ENCODE measurements around the gene MAP7.

MAP7 gene

GRCh38 chr6:136538836-136539235 lies 11.4 kb downstream of the MAP7 start:
- no peaks in the 10 kb centered on the region for H3K36me3 ChIP-seq (ENCODE audit: control insufficient read depth, insufficient read depth, low read length)
- H3K27ac ChIP-seq (ENCODE audit: low read depth, low read length), result no peak overlapping the region
- no peaks in the 10 kb centered on the region for H3K27me3 ChIP-seq (ENCODE audit: control insufficient read depth, insufficient read depth, low read length)
- no peaks in the 10 kb centered on the region for H3K4me1 ChIP-seq (ENCODE audit: control insufficient read depth, insufficient read depth, low read length)
- H3K9ac ChIP-seq (ENCODE audit: low read length), result no peak overlapping the region
- no peak overlapping the region for H3K4me3 ChIP-seq (ENCODE audit: low read length)

DNA sequence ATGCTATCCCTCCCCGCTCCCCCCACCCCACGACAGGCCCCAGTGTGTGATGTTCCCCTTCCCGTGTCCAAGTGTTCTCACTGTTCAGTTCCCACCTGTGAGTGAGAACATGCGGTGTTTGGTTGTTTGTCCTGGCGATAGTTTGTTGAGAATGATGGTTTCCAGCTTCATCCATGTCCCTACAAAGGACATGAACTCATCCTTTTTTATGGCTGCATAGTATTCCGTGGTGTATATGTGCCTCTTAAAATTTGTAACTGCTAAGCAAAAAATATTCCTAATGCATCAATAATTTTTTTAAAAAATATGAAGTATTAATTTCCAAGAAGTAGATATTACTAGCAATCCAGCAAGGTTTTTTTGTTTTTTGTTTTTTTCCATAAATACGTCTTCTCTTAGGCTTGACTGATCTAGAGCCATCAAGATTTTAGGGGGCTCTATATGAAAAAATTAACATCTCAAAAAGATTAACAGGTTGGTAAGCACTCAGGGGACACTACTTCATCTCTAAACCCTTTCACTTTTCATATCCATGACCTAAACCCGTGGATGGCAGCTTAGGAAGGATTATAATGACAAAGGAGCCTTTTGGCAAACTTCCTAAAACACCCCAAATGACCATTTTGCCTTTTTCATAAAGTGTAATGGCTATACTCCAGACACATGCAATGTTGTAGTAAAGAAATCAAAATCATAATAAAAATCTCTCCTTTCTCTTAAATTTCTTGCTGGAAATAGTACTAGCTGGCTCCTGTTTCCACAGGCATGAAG lies 14.2 kb downstream of the MAP7 start:
- Histone ChIP-seq H3K36me3 (ENCODE audit: control insufficient read depth, insufficient read depth, low read length) (no peaks in the 10 kb centered on the region), H3K27me3 (ENCODE audit: control insufficient read depth, insufficient read depth, low read length) (no peaks in the 10 kb centered on the region), H3K27ac (ENCODE audit: low read depth, low read length) (no peak overlapping the region), H3K4me3 (ENCODE audit: low read length) (no peak overlapping the region), H3K9ac (ENCODE audit: low read length) (no peak overlapping the region), H3K4me1 (ENCODE audit: control insufficient read depth, insufficient read depth, low read length) (no peaks in the 10 kb centered on the region)

GRCh38 chr6:136535017-136535765 lies 15.0 kb downstream of the MAP7 start:
- Histone ChIP-seq H3K9ac (ENCODE audit: low read length) (no peak overlapping the region), H3K36me3 (ENCODE audit: control insufficient read depth, insufficient read depth, low read length) (no peaks in the 10 kb centered on the region), H3K4me3 (ENCODE audit: low read length) (no peak overlapping the region), H3K27me3 (ENCODE audit: control insufficient read depth, insufficient read depth, low read length) (no peaks in the 10 kb centered on the region), H3K4me1 (ENCODE audit: control insufficient read depth, insufficient read depth, low read length) (no peaks in the 10 kb centered on the region), H3K27ac (ENCODE audit: low read depth, low read length) (no peak overlapping the region)

DNA sequence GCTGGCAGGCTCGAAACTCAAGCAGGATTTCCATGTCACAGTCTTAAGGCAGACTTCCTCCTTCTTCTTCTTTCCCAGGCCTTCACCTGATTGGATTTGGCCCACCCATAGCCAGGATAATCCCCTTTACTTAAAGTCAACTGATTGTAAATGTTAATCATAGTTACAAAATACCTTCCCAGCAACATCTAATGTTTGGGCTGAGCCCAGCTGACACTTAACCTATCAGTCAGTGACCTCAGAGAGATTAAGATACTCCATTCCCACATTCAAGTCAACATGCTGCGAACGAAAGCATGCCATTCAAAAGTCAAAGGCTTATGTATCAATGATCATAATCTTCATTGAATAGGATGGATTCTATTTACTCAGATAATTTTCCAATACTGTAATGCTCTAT lies 16.0 kb downstream of the MAP7 start:
- Histone ChIP-seq H3K4me3 (ENCODE audit: low read length) (no peak overlapping the region), H3K27me3 (ENCODE audit: control insufficient read depth, insufficient read depth, low read length) (no peaks in the 10 kb centered on the region)

GRCh38 chr6:136533487-136533886 lies 16.7 kb downstream of the MAP7 start:
- Histone ChIP-seq H3K27me3 (ENCODE audit: control insufficient read depth, insufficient read depth, low read length) (no peaks in the 10 kb centered on the region), H3K9ac (ENCODE audit: low read length) (no peak overlapping the region), H3K4me3 (ENCODE audit: low read length) (no peak overlapping the region), H3K36me3 (ENCODE audit: control insufficient read depth, insufficient read depth, low read length) (no peaks in the 10 kb centered on the region), H3K27ac (ENCODE audit: low read depth, low read length) (no peak overlapping the region), H3K4me1 (ENCODE audit: control insufficient read depth, insufficient read depth, low read length) (no peaks in the 10 kb centered on the region)

More for the DNA sequence above, 16.0 kb downstream of the MAP7 start:
- Histone ChIP-seq H3K27ac (ENCODE audit: low read depth, low read length) (no peak overlapping the region), H3K36me3 (ENCODE audit: control insufficient read depth, insufficient read depth, low read length) (no peaks in the 10 kb centered on the region), H3K9ac (ENCODE audit: low read length) (no peak overlapping the region), H3K4me1 (ENCODE audit: control insufficient read depth, insufficient read depth, low read length) (no peaks in the 10 kb centered on the region)

DNA sequence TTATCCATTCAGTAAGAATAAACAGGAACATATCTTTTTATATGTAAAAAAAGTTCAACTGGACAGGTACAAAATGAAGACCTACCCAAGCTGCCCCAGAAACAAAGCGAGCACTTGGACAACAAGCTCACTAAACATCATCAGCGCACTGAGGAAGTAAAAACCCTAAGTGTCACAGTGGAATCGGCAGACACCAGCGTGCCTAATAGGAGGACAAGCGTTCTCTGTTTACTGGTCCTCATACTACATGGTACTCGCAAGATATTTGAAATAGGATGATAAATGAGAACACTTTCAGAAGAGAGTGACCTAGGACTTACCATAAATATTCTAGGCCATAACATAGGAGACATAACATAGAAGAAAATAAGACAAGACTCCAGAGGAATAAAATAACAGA lies 18.2 kb downstream of the MAP7 start:
- Histone ChIP-seq H3K27me3 (ENCODE audit: control insufficient read depth, insufficient read depth, low read length) (no peaks in the 10 kb centered on the region), H3K4me1 (ENCODE audit: control insufficient read depth, insufficient read depth, low read length) (no peaks in the 10 kb centered on the region), H3K9ac (ENCODE audit: low read length) (no peak overlapping the region), H3K36me3 (ENCODE audit: control insufficient read depth, insufficient read depth, low read length) (no peaks in the 10 kb centered on the region), H3K27ac (ENCODE audit: low read depth, low read length) (no peak overlapping the region), H3K4me3 (ENCODE audit: low read length) (no peak overlapping the region)

- Histone ChIP-seq H3K27ac (ENCODE audit: low read depth, low read length) (no peak overlapping the region), H3K36me3 (ENCODE audit: control insufficient read depth, insufficient read depth, low read length) (no peaks in the 10 kb centered on the region), H3K9ac (ENCODE audit: low read length) (no peak overlapping the region), H3K4me3 (ENCODE audit: low read length) (no peak overlapping the region), H3K4me1 (ENCODE audit: control insufficient read depth, insufficient read depth, low read length) (peaks cover 3% of the 10 kb centered on the region), H3K27me3 (ENCODE audit: control insufficient read depth, insufficient read depth, low read length) (no peaks in the 10 kb centered on the region)
Measured at GRCh38 chr6:136529710-136530109, 20.5 kb downstream of the MAP7 start.

DNA sequence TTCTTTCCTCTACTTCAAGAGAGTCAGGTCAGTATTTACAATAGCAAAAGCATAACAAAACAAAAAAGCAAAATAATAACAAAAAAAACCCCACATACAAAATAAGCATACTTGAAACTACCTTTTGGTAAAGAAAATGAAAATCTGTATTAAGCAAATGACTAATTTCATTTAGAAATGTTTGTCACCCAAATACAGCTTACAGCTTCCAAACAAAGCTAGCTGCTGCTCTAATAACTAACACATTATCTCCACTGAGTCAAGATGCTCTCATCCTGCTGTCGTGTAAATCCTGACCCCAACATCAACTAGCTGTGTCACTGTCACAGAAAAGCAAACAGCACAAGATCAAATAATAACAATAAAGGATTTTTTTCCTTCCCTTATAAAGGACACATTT lies 21.7 kb downstream of the MAP7 start:
- no peak overlapping the region for H3K27ac ChIP-seq (ENCODE audit: low read depth, low read length)
- H3K9ac ChIP-seq (ENCODE audit: low read length), result no peak overlapping the region
- peaks cover 3% of the 10 kb centered on the region for H3K4me1 ChIP-seq (ENCODE audit: control insufficient read depth, insufficient read depth, low read length)
- no peaks in the 10 kb centered on the region for H3K36me3 ChIP-seq (ENCODE audit: control insufficient read depth, insufficient read depth, low read length)
- H3K27me3 ChIP-seq (ENCODE audit: control insufficient read depth, insufficient read depth, low read length), result no peaks in the 10 kb centered on the region
- H3K4me3 ChIP-seq (ENCODE audit: low read length), result no peak overlapping the region

- H3K4me3 ChIP-seq (ENCODE audit: low read length), result no peak overlapping the region
- H3K36me3 ChIP-seq (ENCODE audit: control insufficient read depth, insufficient read depth, low read length), result no peaks in the 10 kb centered on the region
- H3K9ac ChIP-seq (ENCODE audit: low read length), result no peak overlapping the region
- no peak overlapping the region for H3K27ac ChIP-seq (ENCODE audit: low read depth, low read length)
- H3K4me1 ChIP-seq (ENCODE audit: control insufficient read depth, insufficient read depth, low read length), result peaks cover 3% of the 10 kb centered on the region
- no peaks in the 10 kb centered on the region for H3K27me3 ChIP-seq (ENCODE audit: control insufficient read depth, insufficient read depth, low read length)
Measured at GRCh38 chr6:136527831-136528230, 22.4 kb downstream of the MAP7 start.

DNA sequence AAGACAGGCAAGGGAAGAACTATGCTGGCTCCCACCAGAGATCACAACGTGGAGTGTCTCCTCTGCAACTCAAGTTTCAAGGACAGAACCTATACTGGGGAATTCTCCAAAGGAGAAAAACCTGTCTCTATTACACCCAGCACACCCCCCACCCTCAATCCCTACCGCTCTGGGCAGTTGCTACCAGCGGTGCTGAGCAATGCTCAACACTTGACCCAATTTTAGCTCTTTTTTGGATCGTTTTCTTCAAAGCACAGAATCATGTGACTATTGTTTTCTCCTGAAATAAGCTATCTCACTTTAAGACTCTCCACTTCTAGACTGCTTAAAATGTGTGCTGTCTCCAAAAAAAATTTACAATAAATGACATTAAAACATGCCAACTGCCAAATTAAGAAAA lies 23.3 kb downstream of the MAP7 start:
- H3K4me3 ChIP-seq (ENCODE audit: low read length), result no peak overlapping the region
- H3K27ac ChIP-seq (ENCODE audit: low read depth, low read length), result no peak overlapping the region
- no peaks in the 10 kb centered on the region for H3K27me3 ChIP-seq (ENCODE audit: control insufficient read depth, insufficient read depth, low read length)
- H3K9ac ChIP-seq (ENCODE audit: low read length), result no peak overlapping the region
- H3K36me3 ChIP-seq (ENCODE audit: control insufficient read depth, insufficient read depth, low read length), result no peaks in the 10 kb centered on the region
- H3K4me1 ChIP-seq (ENCODE audit: control insufficient read depth, insufficient read depth, low read length), result peaks cover 3% of the 10 kb centered on the region

DNA sequence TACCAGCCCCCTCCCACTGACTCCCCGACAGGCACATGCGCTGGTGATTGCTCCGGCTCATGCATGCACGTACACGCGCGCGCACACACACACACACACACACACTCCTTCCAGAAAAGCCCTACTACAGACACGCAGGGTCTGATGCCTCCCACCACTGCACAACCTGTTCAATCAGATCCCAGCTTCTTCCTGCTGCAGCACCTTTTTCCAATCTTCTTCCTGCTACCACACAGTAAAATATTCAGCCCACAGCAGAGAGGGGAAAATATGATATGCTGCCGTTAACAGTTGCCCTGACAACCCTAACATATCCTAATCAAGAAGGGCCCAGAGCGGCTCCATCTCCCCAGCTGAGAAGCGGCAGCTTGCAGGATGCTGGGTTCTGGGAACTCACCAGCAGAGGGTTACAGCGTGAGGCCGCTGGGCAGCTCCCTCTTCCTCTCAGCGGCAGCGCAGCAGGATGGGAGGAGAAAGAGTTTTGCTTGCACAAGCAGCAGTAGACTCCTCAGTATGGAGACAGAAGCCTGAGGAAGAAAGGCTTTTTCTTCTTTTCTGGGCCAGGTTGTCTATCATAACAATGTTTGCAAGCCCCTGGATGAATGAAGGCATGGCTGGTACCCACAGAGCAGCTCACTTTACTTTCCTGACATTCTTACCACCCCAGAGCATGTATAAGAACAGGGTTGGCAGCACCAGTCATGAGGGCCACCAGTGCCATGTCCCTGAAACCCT lies 23.9 kb downstream of the MAP7 start:
- peaks cover 3% of the 10 kb centered on the region for H3K4me1 ChIP-seq (ENCODE audit: control insufficient read depth, insufficient read depth, low read length)
- no peak overlapping the region for H3K27ac ChIP-seq (ENCODE audit: low read depth, low read length)
- no peaks in the 10 kb centered on the region for H3K36me3 ChIP-seq (ENCODE audit: control insufficient read depth, insufficient read depth, low read length)
- no peak overlapping the region for H3K9ac ChIP-seq (ENCODE audit: low read length)
- H3K4me3 ChIP-seq (ENCODE audit: low read length), result peak overlapping the region; percentile 16
- no peaks in the 10 kb centered on the region for H3K27me3 ChIP-seq (ENCODE audit: control insufficient read depth, insufficient read depth, low read length)

DNA sequence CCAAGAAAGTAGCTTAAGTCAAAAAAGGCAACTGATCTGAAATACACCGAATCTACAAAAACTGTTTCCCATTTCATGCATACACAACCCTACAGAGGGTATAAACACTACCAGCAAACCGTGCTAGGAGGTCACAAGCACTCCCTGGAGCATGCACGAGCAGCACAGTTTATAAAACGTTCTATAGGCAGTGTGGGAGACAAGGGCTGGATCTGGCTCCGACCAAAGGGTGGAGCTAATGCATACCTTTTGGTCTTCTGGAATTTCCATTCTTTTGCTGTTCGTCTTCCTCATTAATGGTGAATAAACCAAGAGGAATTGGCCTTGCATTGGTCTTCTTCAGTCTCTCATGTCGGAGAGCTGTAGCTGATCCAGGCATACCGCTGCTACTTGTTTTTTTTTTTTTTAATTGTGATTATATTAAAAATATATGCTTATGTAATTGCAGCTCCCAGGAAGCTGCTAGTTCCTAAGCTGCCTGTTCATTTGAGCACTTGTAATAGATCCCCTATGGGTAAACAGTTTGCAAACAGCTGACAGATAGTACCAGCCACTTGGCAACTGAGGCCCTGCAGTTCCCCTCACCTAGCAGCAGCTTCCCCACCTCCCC lies 24.5 kb downstream of the MAP7 start:
- Histone ChIP-seq H3K27me3 (ENCODE audit: control insufficient read depth, insufficient read depth, low read length) (no peaks in the 10 kb centered on the region), H3K27ac (ENCODE audit: low read depth, low read length) (no peak overlapping the region), H3K36me3 (ENCODE audit: control insufficient read depth, insufficient read depth, low read length) (no peaks in the 10 kb centered on the region), H3K4me1 (ENCODE audit: control insufficient read depth, insufficient read depth, low read length) (peaks cover 3% of the 10 kb centered on the region), H3K9ac (ENCODE audit: low read length) (no peak overlapping the region), H3K4me3 (ENCODE audit: low read length) (no peak overlapping the region)

Measured in rectal smooth muscle tissue (tissue), 1 donor.